ENCODE data around the gene KRTAP12-1. TPM values are rescaled to one million over a fixed set of nuclear protein-coding genes. Genes with fewer than 3 reads are reported as not detected.

The KRTAP12-1 gene
- total and polyA plus RNA-seq, 9 of the 15 experiments (the other 6 are each of a cell fraction or from before 2014, with no cell fraction given): not detected

DNA sequence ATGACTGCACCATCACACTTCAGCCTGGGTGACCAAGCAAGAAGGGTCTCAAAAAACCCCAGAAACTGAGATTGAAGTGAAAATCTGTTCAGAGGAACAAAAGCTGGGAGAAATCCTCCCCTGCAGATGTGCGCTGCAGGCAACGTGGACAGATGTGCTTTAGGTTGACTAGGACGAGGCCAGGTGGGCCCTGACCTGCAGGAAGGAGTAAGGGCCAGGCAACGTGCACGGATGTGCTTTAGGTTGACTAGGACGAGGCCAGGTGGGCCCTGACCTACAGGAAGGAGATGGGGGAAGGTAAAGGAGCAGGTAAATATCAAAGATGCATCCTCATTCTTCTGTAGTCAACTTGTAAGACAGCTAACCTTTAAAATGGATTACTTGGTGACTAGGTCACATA is 2.5 kb upstream of the KRTAP12-1 start:
- H3K36me3 ChIP-seq (ENCODE audit: control insufficient read depth, insufficient read depth, low read length): no peaks in the 10 kb centered on the region
- no peak overlapping the region for H2AFZ ChIP-seq (ENCODE audit: low read depth, low read length)
- H3K4me1 ChIP-seq (replicated peaks in 1 of 2; ENCODE audit: control insufficient read depth in 2 of 2, insufficient read depth in 2 of 2, low read length in 2 of 2): peaks cover 0 to 6% of the 10 kb centered on the region in 2 experiments; a peak in 2 of 5 replicates
- in situ Hi-C loops (cut with MboI): no loop called here
- ATAC-seq (no peak), FAIRE-seq (no peak), DNase-seq (ENCODE audit: extremely low read depth in 1 of 4, low spot score in 3 of 4) (no peak)
- H3K27ac ChIP-seq (ENCODE audit: extremely low read depth, low read depth, low read length): no peak overlapping the region
- no peaks in the 10 kb centered on the region for H3K9me3 ChIP-seq (replicated peaks; ENCODE audit: control insufficient read depth, insufficient read depth, low read depth, low read length)
- H3K27me3 ChIP-seq (ENCODE audit: control insufficient read depth in 2 of 2, insufficient read depth in 2 of 2, low read length in 2 of 2): peaks cover 22 to 57% of the 10 kb centered on the region in 2 experiments
- H3K4me3 ChIP-seq: no peak overlapping the region
- no peak overlapping the region for H3K4me2 ChIP-seq (ENCODE audit: insufficient read depth, low read length)
- H3K9me1 ChIP-seq (ENCODE audit: control insufficient read depth, insufficient read depth, low read length): no peaks in the 10 kb centered on the region
- H3K79me2 ChIP-seq (ENCODE audit: control insufficient read depth, insufficient read depth, low read length): no peaks in the 10 kb centered on the region
- TF ChIP-seq SMARCE1 (IDR thresholded peaks at IDR 0.05): no peak
- no peak for TF ChIP-seq ZNF143 (CRISPR knock-in tag; IDR thresholded peaks at IDR 0.05)
- TF ChIP-seq HMGN3 (IDR thresholded peaks at IDR 0.05; ENCODE audit: borderline replicate concordance, extremely low read depth, insufficient read length, low read depth, low read length): no peak
- TF ChIP-seq KAT2B (IDR thresholded peaks at IDR 0.05; ENCODE audit: low read depth, low read length): no peak
- TF ChIP-seq SRSF1 (IDR thresholded peaks at IDR 0.05; ENCODE audit: low read depth, low read length): no peak
- TF ChIP-seq SMARCB1 (IDR thresholded peaks at IDR 0.05; ENCODE audit: insufficient read length, low read depth): no peak
- TF ChIP-seq, protein P1, sequence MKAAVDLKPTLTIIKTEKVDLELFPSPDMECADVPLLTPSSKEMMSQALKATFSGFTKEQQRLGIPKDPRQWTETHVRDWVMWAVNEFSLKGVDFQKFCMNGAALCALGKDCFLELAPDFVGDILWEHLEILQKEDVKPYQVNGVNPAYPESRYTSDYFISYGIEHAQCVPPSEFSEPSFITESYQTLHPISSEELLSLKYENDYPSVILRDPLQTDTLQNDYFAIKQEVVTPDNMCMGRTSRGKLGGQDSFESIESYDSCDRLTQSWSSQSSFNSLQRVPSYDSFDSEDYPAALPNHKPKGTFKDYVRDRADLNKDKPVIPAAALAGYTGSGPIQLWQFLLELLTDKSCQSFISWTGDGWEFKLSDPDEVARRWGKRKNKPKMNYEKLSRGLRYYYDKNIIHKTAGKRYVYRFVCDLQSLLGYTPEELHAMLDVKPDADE (conservative IDR thresholded peaks at IDR 0.05; ENCODE audit: control insufficient read depth, low read depth, low read length): no peak
- no peak for TF ChIP-seq HLTF (IDR thresholded peaks at IDR 0.05)
- no peak for TF ChIP-seq KLF10 (CRISPR knock-in tag; IDR thresholded peaks at IDR 0.05)
- no TSS peak for BruUV-seq (replicated peaks)
- WGBS (ENCODE audit: insufficient coverage, low coverage, missing lambda C conversion rate): 0% methylated on average over 6 of the region's 6 CpGs
- POLR2A ChIA-PET: interaction anchor here (1.4 kb wide), 1 partner anchor 12 kb away, joined by 4 read pairs; no protein-coding TSS in a partner anchor
- CTCF ChIA-PET (ENCODE audit: low intra/inter-chr PET ratio): no interaction called here
- intact Hi-C loops (cut with micrococcal nuclease): no loop called here
- H3K9ac ChIP-seq (ENCODE audit: insufficient read depth in 1 of 2, low read depth in 2 of 2, low read length in 2 of 2): no peak overlapping the region
- 0 out of 2 replicates have a peak, but pooled peaks cover 6% of the 10 kb centered on the region for H4K20me1 ChIP-seq (replicated peaks; ENCODE audit: control insufficient read depth, insufficient read depth, low read length)
